Measurements from ENCODE around the gene EIPR1.

DNA sequence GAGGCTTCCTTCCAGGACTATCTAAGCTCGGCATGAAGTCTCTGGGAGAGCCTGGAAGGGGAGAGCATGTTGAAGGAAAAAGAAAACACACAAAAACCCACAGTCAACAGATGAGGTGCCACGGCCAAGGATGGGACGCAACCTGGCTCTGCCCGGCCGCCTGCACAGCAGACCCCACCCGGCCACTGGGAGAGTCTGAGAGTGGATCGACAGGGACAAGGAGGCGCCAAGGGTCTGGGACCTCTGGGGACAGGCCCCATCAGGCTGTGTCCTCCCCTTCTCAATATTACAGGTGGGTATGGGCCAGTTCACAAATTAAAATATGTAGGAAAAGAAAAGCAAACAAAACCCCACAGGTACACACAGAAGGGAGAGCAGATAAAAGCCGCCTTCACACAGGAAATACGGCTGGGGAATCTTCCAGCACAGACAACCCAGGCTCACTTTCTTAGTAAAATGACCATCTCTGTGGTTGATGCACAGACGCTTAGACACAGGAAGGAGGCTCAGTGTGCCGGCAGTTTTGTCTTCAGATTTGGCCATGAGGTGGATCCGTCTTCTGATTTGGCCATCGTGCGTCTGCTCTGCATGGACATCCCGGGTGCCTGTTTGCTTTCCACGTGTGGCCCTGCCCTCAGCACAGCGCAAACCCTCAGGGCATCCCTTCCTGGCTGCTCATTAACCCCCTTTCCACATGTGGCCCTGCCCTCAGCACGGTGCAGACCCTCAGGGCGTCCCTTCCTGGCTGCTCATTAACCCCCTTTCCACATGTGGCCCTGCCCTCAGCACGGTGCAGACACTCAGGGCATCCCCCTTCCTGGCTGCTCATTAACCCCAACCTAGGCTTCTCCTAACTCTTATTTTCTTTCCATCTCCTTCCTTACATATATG is 138.4 kb downstream of the EIPR1 start:
- TF ChIP-seq EZH2 (IDR thresholded peaks at IDR 0.05; ENCODE audit: low read length), result no peak
- TF ChIP-seq, protein P1, sequence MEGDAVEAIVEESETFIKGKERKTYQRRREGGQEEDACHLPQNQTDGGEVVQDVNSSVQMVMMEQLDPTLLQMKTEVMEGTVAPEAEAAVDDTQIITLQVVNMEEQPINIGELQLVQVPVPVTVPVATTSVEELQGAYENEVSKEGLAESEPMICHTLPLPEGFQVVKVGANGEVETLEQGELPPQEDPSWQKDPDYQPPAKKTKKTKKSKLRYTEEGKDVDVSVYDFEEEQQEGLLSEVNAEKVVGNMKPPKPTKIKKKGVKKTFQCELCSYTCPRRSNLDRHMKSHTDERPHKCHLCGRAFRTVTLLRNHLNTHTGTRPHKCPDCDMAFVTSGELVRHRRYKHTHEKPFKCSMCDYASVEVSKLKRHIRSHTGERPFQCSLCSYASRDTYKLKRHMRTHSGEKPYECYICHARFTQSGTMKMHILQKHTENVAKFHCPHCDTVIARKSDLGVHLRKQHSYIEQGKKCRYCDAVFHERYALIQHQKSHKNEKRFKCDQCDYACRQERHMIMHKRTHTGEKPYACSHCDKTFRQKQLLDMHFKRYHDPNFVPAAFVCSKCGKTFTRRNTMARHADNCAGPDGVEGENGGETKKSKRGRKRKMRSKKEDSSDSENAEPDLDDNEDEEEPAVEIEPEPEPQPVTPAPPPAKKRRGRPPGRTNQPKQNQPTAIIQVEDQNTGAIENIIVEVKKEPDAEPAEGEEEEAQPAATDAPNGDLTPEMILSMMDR (optimal IDR thresholded peaks at IDR 0.05 in 1 of 3, IDR thresholded peaks at IDR 0.05 in 1 of 3, conservative IDR thresholded peaks at IDR 0.05 in 1 of 3; ENCODE audit: extremely low read depth in 1 of 3, insufficient read depth in 2 of 3, low read length in 3 of 3), result no peak
